Measurements from ENCODE around the gene FUT1.
A peak's percentile ranks its signal among the peaks of the same experiment; 100 is the strongest.
"Not testable (repeated sequence)": the region's sequence is repeated elsewhere in the genome, so short reads cannot be mapped to it uniquely, and the experiment has no call there.

FUT1 gene

GRCh38 chr19:48752496-48753365 is at the start of gene FUT1:
FUT1 (minus strand) TSS chr19:48752641; CDS start chr19:48751281, 1,360 bp downstream.
- DNase-seq: no peak

GRCh38 chr19:48799358-48800300 is 47.2 kb upstream of the FUT1 start:
- DNase-seq: no peak

DNA sequence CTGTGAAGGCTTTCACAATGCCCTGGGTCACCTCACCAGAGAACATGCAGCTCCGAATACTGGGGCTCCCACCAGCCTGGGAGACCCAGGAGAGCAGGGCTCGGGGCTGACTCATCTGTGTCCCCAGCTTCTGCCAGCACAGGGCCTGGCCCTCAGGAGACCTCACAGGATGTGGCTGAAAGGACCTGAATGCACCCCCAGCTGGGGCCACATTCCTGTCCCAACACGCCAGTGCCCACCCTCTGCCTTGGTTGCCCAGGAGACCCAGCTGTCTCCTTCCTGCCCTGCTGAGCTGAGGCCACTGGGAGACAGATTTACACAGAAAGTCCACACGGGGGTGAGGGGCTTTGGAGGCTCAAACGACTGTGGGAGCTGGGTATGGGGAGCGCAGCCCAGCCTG is 46.5 kb upstream of the FUT1 start:
- DNase-seq: no peak

DNA sequence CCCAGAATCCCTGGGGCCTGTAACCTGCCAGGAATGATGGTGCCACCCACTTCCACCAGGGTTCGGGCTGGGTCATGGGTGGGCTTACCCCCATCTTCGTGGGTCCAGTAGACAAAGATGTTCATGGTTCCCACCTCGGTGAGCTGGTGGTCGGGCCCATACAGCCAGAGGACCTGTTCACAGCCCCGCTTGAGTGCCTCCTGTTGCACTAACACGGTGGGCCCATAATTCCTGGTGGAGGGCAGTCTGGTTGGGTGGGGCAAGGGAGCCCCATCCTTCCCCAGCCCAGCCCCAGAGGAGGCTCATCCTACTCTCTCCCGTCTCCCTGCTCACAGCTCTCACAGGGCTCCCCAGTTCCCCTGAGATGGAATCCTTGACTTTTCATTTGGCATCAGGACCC is 44.7 kb upstream of the FUT1 start:
- DNase-seq: no peak

- no peak for DNase-seq
Measured at GRCh38 chr19:48796298-48797083, 44.0 kb upstream of the FUT1 start.

GRCh38 chr19:48795685-48796070 is 43.2 kb upstream of the FUT1 start:
- no peak for DNase-seq

- DNase-seq: peak; percentile 97
Measured at GRCh38 chr19:48795055-48795684, 42.7 kb upstream of the FUT1 start.

DNA sequence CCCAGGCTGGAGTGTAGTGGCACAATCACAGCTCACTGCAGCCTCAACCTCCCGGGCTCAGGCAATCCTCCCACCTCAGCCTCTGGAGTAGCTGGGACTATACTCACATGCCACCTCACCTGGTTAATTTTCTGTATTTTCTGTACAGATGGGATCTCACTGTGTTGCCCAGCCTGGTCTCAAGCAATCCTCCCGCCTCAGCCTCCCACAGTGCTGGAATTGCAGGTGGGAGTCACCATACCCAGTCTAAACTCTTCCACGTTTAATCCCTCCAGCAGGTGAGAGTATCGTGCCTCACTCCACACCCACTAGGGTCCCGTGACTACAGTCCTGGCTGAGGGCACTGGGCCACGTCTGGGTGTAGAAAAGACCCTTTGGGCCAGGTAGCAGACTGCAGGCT is 41.9 kb upstream of the FUT1 start:
- no peak for DNase-seq

DNA sequence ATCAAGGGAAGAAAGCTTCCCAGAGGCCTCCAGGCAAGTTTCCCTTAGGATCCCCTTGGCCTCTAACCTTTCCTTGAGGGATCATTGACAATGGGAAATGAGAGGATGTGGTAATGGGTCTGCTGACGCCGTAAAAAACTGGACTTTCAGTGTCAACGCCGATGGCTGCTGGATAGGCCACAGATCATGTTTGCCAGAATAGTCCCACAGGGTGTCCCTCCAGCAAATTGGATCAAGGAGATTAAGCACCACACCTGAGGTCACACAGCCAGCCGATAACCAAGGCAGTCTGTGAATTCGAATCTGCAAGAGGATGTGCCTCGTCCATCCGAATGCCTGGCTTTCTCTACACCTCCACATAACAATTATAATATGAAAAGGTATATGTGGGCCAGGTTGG is 40.8 kb upstream of the FUT1 start:
- no peak for DNase-seq

DNA sequence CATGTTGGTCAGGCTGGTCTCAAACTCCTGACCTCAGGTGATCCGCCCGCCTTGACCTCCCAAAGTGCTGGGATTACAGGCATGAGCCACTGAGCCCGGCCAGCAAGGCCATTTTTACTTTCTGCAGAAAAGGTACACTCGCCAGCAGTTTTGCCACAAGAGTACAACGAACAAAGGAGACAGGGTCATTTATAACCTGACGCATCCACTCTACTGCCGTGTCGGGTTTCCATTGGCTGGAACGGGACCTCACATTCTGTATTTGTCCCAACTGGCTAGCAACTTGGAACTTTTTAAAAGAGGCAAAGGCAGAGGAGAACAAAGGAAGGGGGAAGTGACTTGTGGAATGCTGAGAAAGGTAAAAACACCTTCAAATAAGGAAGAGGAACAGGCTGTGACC is 34.9 kb upstream of the FUT1 start:
- DNase-seq: not testable (repeated sequence)

- DNase-seq: not testable (repeated sequence)
Measured at GRCh38 chr19:48786422-48786821, 34.0 kb upstream of the FUT1 start.

DNA sequence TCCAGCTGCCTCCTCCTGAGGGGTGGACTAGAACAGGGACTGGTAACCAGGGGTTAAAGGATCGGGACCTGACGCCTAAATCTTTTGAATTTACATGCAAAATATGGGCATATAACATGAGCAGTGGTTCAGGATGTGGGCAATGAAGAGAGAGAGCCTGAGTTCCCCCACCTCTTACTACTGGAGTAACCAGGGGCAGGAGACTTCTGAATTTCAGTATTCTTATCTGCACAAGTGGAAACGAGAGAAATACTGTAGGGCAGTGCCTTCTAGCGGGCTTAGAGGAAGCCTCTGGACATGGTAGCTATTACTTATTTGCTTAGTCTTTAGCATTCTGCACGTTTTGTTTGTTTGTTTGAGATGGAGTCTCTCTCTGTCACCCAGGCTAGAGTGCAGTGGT is 32.1 kb upstream of the FUT1 start:
- no peak for DNase-seq

DNA sequence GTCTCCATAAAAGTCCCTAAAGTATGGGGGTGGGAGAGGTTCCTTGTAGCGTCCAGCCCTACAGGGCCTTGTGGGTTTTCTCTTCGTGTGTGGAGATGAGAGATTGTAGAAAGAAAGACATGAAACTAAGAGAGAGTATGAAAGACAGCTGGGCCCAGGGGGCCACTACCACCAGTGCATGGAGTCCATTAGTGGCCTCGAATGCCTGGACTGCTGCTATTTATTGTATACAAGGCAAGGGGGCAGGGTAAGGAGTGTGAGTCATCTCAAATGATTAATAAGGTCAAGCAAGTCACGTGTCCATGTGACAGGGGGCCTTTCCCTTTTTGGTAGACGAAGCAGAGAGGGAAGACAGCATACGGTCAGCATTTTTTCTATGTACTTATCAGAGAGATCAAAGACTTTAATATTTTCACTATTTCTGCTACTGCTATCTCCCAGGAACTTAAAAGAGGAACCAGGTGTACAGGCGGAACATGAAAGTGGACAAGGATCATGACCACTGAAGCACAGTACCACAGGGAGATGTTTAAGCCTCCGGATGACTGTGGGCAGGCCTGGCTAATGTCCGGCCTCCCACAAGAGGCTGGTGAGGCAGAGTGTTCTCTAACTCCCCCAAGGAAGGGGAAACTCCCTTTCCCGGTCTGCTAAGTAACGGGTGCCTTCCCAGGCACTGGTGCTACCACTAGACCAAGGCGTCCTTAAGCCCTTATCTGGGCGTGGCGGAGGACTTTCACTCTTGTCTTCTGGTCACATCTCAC is 28.4 kb upstream of the FUT1 start:
- no peak for DNase-seq

DNA sequence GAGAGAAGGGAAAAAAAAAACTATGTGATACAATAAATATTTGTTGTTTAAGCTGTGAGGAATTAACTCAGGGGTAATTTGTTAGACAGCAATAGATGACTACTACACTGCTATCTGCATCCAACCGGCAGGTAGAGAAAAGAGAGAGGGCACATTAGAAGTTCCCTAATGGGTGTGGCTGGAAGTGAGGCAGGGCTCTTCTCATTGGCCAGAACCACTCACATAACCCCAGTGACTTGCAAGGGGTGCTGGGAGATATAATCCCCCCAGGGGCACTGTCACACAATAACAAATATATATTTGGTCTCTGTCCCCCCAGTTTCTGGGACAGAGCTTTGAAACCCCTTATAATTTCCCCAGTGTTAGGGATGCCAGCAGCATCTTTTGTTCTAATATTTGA is 27.2 kb upstream of the FUT1 start:
- DNase-seq: no peak

DNA sequence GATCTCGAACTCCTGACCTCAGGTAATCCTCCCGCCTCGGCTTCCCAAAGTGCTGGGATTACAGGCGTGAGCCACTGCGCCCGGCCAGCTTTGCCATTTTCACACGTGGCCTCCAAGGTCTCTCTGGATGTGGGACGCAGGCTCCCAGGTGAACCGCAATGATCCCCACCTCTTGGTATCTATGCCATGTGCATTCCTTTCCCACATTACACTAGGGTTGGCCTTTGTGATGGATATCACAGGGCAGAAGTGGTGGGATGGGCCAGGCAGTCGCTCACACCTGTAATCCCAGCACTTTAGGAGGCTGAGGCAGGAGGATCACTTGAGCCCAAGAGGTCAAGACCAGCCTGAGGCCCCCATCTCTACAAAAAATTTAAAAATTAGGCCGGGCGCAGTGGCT is 25.3 kb upstream of the FUT1 start:
- no peak for DNase-seq

GRCh38 chr19:48777139-48777538 is 24.7 kb upstream of the FUT1 start:
- no peak for DNase-seq

- DNase-seq: no peak
Measured at GRCh38 chr19:48772503-48772953, 20.1 kb upstream of the FUT1 start.

- DNase-seq: no peak
Measured at GRCh38 chr19:48770734-48771472, 18.5 kb upstream of the FUT1 start.

GRCh38 chr19:48770266-48770665 is 17.8 kb upstream of the FUT1 start:
- no peak for DNase-seq

DNA sequence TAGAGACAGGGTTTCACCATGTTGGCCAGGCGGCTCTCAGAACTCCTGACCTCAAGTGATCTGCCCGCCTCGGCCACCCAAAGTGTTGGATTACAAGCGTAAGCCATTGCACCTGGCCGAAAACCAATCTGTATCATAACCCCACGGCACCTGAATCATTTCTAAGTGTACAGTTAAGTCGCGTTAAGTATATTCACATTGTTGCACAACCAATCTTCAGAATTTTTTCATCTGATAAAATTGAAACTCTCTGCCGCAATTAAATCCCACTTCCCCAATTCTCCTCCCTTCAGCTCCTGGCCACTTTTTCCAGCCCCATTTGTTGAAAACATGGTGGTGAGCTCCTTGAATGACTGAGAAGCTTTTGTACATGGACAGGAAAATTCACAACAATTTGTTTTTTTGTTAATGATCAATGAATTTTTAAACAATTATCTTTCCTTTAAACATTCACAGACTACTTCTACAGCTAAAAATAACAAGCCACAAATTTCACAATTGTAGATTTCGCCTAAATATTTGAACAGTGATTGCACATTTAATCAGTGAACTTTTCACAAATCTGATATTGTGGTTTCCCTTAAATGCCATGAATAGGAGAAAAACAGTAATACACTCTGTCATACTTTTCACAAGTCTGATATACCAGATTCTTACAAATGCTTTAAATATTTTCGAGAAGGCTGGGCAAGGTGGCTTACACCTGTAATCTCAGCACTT is 16.7 kb upstream of the FUT1 start:
- no peak for DNase-seq

Data from femur (tissue), 1 donor.